SU-DHL-6 (cell line): ENCODE measurements around the gene SELPLG.

Experiments used
- EZH2phosphoT487 ChIP-seq: fragments of 200-600 bp; sonication (generic), shearing (Covaris generic); conservative IDR thresholded peaks from 2 replicates; pipeline ENCODE4 v1.6.1; 2018; ENCODE audit warnings: mild to moderate bottlenecking, antibody characterized with exemption, low read length, moderate library complexity, mixed read lengths
- TF ChIP-seq, protein P1 (sequence below): fragments of 200-600 bp; sonication (generic); IDR thresholded peaks from one replicate; pipeline ENCODE4 v1.5.1; 2017; ENCODE audit warnings: antibody characterized with exemption, mild to moderate bottlenecking, low read length, moderate library complexity; ENCODE audit not compliant: insufficient read depth, poor library complexity, severe bottlenecking

DNA sequence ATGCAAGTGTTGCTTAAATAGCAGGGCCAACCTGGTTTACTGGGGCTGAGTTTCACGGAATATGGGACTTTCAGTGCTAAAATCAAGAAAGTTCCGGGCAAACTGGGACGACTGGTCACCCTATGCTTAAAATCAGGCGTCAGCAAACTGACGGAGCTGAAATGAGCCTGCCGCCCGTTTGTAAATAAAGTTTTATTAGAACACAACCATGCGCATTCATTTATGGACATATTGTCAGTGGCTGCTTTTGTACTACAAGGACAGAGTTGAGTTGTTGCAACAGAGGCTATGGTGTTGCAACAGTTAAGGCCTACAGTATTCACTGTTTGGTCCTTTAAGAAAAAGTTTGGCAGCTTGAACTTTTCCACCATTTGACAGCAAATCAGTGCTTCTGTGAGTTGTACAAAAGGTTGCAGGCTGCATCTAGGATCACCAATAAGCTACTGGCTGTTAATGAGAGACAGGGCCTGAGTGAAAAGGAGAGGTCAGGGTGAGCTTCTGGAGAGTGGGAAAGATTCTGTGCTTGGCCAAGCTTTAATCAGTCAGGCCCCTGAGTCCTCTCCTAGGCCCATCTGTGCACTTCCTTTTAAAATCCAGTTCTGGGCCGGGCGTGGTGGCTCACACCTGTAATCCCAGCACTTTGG lies 13.3 kb downstream of the SELPLG start:
- TF ChIP-seq, protein P1, sequence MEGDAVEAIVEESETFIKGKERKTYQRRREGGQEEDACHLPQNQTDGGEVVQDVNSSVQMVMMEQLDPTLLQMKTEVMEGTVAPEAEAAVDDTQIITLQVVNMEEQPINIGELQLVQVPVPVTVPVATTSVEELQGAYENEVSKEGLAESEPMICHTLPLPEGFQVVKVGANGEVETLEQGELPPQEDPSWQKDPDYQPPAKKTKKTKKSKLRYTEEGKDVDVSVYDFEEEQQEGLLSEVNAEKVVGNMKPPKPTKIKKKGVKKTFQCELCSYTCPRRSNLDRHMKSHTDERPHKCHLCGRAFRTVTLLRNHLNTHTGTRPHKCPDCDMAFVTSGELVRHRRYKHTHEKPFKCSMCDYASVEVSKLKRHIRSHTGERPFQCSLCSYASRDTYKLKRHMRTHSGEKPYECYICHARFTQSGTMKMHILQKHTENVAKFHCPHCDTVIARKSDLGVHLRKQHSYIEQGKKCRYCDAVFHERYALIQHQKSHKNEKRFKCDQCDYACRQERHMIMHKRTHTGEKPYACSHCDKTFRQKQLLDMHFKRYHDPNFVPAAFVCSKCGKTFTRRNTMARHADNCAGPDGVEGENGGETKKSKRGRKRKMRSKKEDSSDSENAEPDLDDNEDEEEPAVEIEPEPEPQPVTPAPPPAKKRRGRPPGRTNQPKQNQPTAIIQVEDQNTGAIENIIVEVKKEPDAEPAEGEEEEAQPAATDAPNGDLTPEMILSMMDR: no peak
- TF ChIP-seq EZH2phosphoT487: no peak
